Measurements from ENCODE around the gene LENG1.
"Not testable (repeated sequence)": the region's sequence is repeated elsewhere in the genome, so short reads cannot be mapped to it uniquely, and the experiment has no call there.

LENG1 gene

DNA sequence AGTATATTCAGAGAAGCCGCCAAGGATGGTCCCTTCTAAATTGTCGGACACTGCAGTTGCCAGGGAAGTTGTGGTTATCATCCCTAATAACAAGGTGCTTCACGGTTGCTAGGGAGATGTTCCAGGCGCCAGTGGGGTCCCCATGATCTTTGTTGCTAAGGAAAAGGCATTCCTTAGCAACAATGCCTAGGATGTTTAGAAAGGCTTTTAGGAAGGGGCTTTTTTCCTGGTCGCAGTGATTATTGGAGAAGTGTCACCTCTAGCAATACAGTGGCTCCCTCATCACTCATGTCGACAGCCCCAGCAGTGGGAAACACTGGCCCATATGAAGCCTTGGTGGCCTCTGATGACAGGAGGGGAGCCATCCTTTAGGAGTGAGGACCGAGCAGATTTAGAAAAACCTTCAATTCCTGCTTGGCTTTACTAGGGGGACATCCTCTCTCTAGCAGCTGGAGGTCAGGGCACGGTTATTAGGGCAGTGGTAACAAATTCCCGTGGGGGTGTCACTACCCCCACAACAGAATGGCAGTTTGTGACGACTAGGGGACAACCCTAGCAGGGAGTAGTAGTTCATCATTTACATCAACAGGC lies 19.8 kb upstream of the LENG1 start:
- DNase-seq (ENCODE audit: low read depth) = no peak
- H3K4me3 ChIP-seq (ENCODE audit: low read length) = no peak overlapping the region
- TF ChIP-seq, protein P1, sequence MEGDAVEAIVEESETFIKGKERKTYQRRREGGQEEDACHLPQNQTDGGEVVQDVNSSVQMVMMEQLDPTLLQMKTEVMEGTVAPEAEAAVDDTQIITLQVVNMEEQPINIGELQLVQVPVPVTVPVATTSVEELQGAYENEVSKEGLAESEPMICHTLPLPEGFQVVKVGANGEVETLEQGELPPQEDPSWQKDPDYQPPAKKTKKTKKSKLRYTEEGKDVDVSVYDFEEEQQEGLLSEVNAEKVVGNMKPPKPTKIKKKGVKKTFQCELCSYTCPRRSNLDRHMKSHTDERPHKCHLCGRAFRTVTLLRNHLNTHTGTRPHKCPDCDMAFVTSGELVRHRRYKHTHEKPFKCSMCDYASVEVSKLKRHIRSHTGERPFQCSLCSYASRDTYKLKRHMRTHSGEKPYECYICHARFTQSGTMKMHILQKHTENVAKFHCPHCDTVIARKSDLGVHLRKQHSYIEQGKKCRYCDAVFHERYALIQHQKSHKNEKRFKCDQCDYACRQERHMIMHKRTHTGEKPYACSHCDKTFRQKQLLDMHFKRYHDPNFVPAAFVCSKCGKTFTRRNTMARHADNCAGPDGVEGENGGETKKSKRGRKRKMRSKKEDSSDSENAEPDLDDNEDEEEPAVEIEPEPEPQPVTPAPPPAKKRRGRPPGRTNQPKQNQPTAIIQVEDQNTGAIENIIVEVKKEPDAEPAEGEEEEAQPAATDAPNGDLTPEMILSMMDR (IDR thresholded peaks at IDR 0.05; ENCODE audit: insufficient read depth, low read depth, low read length, missing control alignments) = no peak

- TF ChIP-seq, protein P1 (IDR thresholded peaks at IDR 0.05; ENCODE audit: insufficient read depth, low read depth, low read length, missing control alignments) = no peak
Measured at GRCh38 chr19:54178581-54179261, 19.2 kb upstream of the LENG1 start.

DNA sequence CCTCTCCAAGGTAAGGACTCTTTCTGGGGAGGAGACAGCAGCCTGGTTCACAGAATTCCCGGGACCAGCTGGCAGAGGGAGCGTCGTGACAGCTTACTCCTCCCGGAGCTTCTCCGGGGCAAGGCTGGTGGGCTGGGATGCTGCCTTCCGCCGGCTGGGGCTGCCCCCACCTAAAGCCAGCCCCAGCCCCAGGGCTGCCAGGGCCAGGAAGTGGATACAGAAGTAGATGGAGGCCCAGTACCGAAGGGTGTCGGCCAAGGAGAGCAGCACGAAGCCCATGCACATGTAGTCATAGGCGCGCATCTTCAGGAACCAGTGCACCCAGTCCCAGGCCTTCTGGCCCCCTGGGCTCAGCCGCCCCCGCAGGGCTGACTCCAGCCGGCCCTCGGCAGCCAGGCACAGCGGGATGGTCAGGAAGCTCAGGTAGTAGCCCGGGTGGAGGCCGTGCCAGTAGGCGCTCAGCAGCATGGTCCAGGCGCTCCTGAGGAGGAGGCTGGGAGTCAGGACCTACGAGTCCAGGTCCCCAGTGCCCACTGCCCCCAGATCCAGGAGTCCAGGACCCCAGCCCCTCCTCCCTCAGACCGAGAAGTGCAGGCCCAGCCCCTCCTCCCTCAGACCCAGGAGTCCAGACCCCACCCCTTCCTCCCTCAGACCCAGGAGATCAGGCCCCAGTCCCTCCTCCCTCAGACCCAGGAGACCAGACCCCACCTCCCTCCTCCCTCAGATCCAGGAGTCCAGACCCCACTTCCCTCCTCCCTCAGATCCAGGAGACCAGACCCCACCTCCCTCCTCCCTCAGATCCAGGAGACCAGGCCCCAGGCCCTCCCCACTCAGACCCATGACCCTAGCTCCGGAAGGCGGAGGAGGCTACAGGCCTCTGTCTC lies 14.7 kb upstream of the LENG1 start:
- no peak for DNase-seq (ENCODE audit: low read depth)
- TF ChIP-seq, protein P1 (IDR thresholded peaks at IDR 0.05; ENCODE audit: insufficient read depth, low read depth, low read length, missing control alignments) = no peak
- H3K4me3 ChIP-seq (ENCODE audit: low read length) = no peak overlapping the region

More at GRCh38 chr19:54178581-54179261, 19.2 kb upstream of the LENG1 start:
- DNase-seq (ENCODE audit: low read depth) = no peak
- H3K4me3 ChIP-seq (ENCODE audit: low read length) = no peak overlapping the region

DNA sequence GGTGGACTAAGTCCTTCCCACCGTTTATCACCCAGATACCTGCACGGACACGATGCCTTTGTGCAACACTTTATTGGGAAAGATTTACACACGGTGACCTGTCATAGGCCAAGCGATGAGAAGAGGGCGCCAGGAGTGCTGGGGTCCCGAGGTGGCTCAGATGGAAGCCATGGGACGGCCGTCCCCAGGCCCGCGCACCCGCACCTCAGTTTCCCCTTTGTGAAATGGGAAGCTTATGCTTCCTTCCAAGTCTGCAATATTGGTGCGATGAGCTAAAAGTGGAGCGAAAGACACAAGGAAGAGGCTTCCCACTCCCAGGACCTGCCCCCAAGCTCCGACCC lies 13.8 kb upstream of the LENG1 start:
- TF ChIP-seq, protein P1 (IDR thresholded peaks at IDR 0.05; ENCODE audit: insufficient read depth, low read depth, low read length, missing control alignments) = no peak
- H3K4me3 ChIP-seq (ENCODE audit: low read length) = peak overlapping the region; percentile 63
- DNase-seq (ENCODE audit: low read depth) = peak; percentile 83

DNA sequence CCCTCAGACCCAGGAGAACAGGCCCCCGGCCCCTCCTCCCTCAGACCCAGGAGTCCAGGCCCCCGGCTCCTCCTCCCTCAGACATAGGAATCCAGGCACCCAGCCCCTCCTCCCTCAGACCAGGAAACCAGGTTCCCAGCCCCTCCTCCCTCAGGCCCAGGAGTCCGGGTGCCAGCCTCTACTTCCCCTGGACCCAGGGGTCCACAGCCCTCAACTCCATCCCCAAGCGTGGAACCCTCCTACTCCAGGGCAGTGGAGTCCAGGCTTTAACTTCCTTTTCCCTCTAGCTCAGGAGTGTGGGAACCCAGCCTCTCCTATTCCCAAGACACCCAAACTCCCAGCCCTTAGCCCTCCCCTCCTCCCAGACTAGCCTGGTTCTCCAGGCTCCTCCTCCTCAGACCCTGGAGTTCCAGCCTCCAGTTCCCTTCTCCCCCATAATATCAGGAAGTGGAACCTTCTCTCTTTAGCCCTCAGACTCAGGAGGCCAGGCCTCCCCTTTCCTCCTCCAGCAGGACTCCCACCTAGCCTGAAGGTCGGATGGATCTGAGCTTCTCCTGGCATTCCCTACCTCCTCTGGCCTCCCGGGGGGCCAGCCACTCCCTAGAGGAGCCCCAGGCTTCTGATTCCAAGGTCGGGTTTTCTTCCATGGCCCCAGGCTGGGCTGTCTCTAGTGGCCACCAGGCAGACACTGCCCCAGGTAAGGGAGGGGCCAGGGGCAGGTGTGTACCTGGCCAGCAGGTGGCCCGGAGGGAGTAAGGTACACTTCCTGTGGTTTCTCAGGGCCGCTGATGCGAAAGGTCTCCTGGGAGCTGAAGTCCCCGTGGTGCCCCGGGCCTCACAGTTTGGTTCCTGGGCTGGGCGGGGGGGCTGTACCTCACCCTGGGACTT lies 13.2 kb upstream of the LENG1 start, which contains the start of gene TMC4:
Gene TMC4 (minus strand): TSS at position 690 of the 888 bp plus-strand sequence. CDS start 43 bp downstream, at position 647.
- peak within 1 kb of the TSS; percentile 63 for H3K4me3 ChIP-seq (ENCODE audit: low read length)
- TF ChIP-seq, protein P1 (IDR thresholded peaks at IDR 0.05; ENCODE audit: insufficient read depth, low read depth, low read length, missing control alignments) = peak; percentile 54
- peak; percentile 45 for DNase-seq (ENCODE audit: low read depth)

GRCh38 chr19:54171736-54172431 lies 12.4 kb upstream of the LENG1 start:
- peak overlapping the region; percentile 63 for H3K4me3 ChIP-seq (ENCODE audit: low read length)
- not testable (repeated sequence) for DNase-seq (ENCODE audit: low read depth)
